ENCODE measurements around the gene ZNF444.

- TF ChIP-seq SMC3 (IDR thresholded peaks at IDR 0.05; ENCODE audit: low read depth, low read length) (no peak), CTCF (conservative IDR thresholded peaks at IDR 0.05; ENCODE audit: low read depth, low read length) (no peak), RFX5 (IDR thresholded peaks at IDR 0.05; ENCODE audit: low read depth, low read length) (no peak), POLR2A (IDR thresholded peaks at IDR 0.05; ENCODE audit: low read depth, low read length) (no peak), BHLHE40 (IDR thresholded peaks at IDR 0.05; ENCODE audit: low read depth, low read length) (no peak), FOS (IDR thresholded peaks at IDR 0.05; ENCODE audit: low read depth, low read length) (no peak), MAFK (IDR thresholded peaks at IDR 0.05; ENCODE audit: low read depth, low read length) (peak; percentile 29; the same call in 1 of the 2 replicates), ELK1 (IDR thresholded peaks at IDR 0.05; ENCODE audit: borderline replicate concordance, low read depth, low read length) (no peak), MXI1 (IDR thresholded peaks at IDR 0.05; ENCODE audit: borderline replicate concordance, low read depth, low read length) (no peak)
These were observed 29.2 kb downstream of the ZNF444 start for GRCh38 chr19:56170261-56170660.
